SKM-1 (cell line): ENCODE data around the gene WDTC1.
"Not testable (repeated sequence)": the region's sequence is repeated elsewhere in the genome, so short reads cannot be mapped to it uniquely, and the experiment has no call there.

Source experiments
- DNase-seq: peaks from one replicate; lab custom pipeline; 2025; ENCODE audit not compliant: unreplicated experiment; lab: John Stamatoyannopoulos, UW

Gene WDTC1

GRCh38 chr1:27246194-27246593, 11.8 kb downstream of the WDTC1 start:
- DNase-seq: no peak

GRCh38 chr1:27253596-27253995, 19.2 kb downstream of the WDTC1 start:
- DNase-seq: no peak

- no peak for DNase-seq
Measured at GRCh38 chr1:27255136-27255535, 20.7 kb downstream of the WDTC1 start.

- no peak for DNase-seq
Measured at GRCh38 chr1:27257155-27257554, 22.7 kb downstream of the WDTC1 start.

GRCh38 chr1:27258598-27258997, 24.2 kb downstream of the WDTC1 start:
- no peak for DNase-seq

- no peak for DNase-seq
Measured at GRCh38 chr1:27267153-27267552, 32.7 kb downstream of the WDTC1 start.

- DNase-seq: no peak
Measured at GRCh38 chr1:27269276-27269675, 34.8 kb downstream of the WDTC1 start.

- DNase-seq: no peak
Measured at GRCh38 chr1:27274204-27274603, 39.8 kb downstream of the WDTC1 start.

- peak; percentile 62 for DNase-seq
Measured at GRCh38 chr1:27275696-27276095, 41.3 kb downstream of the WDTC1 start.

GRCh38 chr1:27284425-27285273, 50.2 kb downstream of the WDTC1 start:
- peak; percentile 62 for DNase-seq

GRCh38 chr1:27285274-27285660, 50.8 kb downstream of the WDTC1 start:
- DNase-seq: no peak

GRCh38 chr1:27285821-27286220, 51.4 kb downstream of the WDTC1 start:
- DNase-seq: not testable (repeated sequence)

- DNase-seq: not testable (repeated sequence)
Measured at GRCh38 chr1:27289125-27289524, 54.7 kb downstream of the WDTC1 start.

GRCh38 chr1:27290581-27290980, 56.1 kb downstream of the WDTC1 start:
- no peak for DNase-seq

- no peak for DNase-seq
Measured at GRCh38 chr1:27292106-27292505, 57.7 kb downstream of the WDTC1 start.

- DNase-seq: no peak
Measured at GRCh38 chr1:27293915-27294314, 59.5 kb downstream of the WDTC1 start.

GRCh38 chr1:27296773-27297291, 62.4 kb downstream of the WDTC1 start:
- DNase-seq: no peak

GRCh38 chr1:27297903-27298302, 63.5 kb downstream of the WDTC1 start:
- DNase-seq: no peak

GRCh38 chr1:27298632-27299384, 64.4 kb downstream of the WDTC1 start:
- no peak for DNase-seq

GRCh38 chr1:27299385-27300271, 65.2 kb downstream of the WDTC1 start:
- no peak for DNase-seq
